Measurements from ENCODE around the gene NPHP1.
"Not testable (repeated sequence)": the region's sequence is repeated elsewhere in the genome, so short reads cannot be mapped to it uniquely, and the experiment has no call there.

The NPHP1 gene

GRCh38 chr2:110099471-110100225, 105.2 kb downstream of the NPHP1 start:
- H2BK15ac ChIP-seq (replicated peaks; ENCODE audit: low read depth), result no peak overlapping the region
- no peaks in the 10 kb centered on the region for H3K36me3 ChIP-seq (ENCODE audit: control insufficient read depth, insufficient read depth, low read length)
- H3K79me2 ChIP-seq (ENCODE audit: control insufficient read depth, insufficient read depth, low read length), result no peaks in the 10 kb centered on the region
- no peak overlapping the region for H3K56ac ChIP-seq (ENCODE audit: low read length)
- H4K5ac ChIP-seq (ENCODE audit: low read length), result no peak overlapping the region
- no peak overlapping the region for H2BK120ac ChIP-seq (ENCODE audit: low read depth, low read length)
- H3K23ac ChIP-seq (ENCODE audit: low read length), result no peak overlapping the region
- H3K4me1 ChIP-seq (ENCODE audit: control insufficient read depth, low read depth, low read length), result no peaks in the 10 kb centered on the region
- no peak for DNase-seq
- no peak overlapping the region for H2BK5ac ChIP-seq (ENCODE audit: low read length)
- no peak overlapping the region for H3K18ac ChIP-seq (ENCODE audit: low read length)
- H3K9ac ChIP-seq (ENCODE audit: low read length), result no peak overlapping the region
- H3K79me1 ChIP-seq (ENCODE audit: low read length), result no peaks in the 10 kb centered on the region
- no peak overlapping the region for H3K4ac ChIP-seq (ENCODE audit: low read depth, low read length)
- no peak overlapping the region for H3K4me2 ChIP-seq (ENCODE audit: low read length)
- no CpG with 5 or more reads among the region's 10 CpGs for WGBS (ENCODE audit: extremely low coverage, insufficient coverage, low lambda C conversion rate)
- H3K27ac ChIP-seq (ENCODE audit: low read depth, low read length), result no peak overlapping the region
- H3K27me3 ChIP-seq (ENCODE audit: insufficient read depth, low read length, poor library complexity), result no peaks in the 10 kb centered on the region
- no peak overlapping the region for H3K4me3 ChIP-seq (ENCODE audit: low read length)
- H2AK5ac ChIP-seq (ENCODE audit: low read length), result no peak overlapping the region
- H4K8ac ChIP-seq (ENCODE audit: low read depth, low read length), result no peak overlapping the region

GRCh38 chr2:110099038-110099425, 105.8 kb downstream of the NPHP1 start:
- H3K27ac ChIP-seq (ENCODE audit: low read depth, low read length), result no peak overlapping the region
- H3K18ac ChIP-seq (ENCODE audit: low read length), result no peak overlapping the region
- no peak overlapping the region for H2BK120ac ChIP-seq (ENCODE audit: low read depth, low read length)
- H2AK5ac ChIP-seq (ENCODE audit: low read length), result no peak overlapping the region
- no peak overlapping the region for H4K5ac ChIP-seq (ENCODE audit: low read length)
- H3K23ac ChIP-seq (ENCODE audit: low read length), result no peak overlapping the region
- no peak overlapping the region for H4K8ac ChIP-seq (ENCODE audit: low read depth, low read length)
- no peak overlapping the region for H2BK15ac ChIP-seq (replicated peaks; ENCODE audit: low read depth)
- no peaks in the 10 kb centered on the region for H3K79me1 ChIP-seq (ENCODE audit: low read length)
- no peaks in the 10 kb centered on the region for H3K36me3 ChIP-seq (ENCODE audit: control insufficient read depth, insufficient read depth, low read length)
- H2BK5ac ChIP-seq (ENCODE audit: low read length), result no peak overlapping the region
- H3K4ac ChIP-seq (ENCODE audit: low read depth, low read length), result no peak overlapping the region
- WGBS (ENCODE audit: extremely low coverage, insufficient coverage, low lambda C conversion rate), result no CpG with 5 or more reads among the region's 6 CpGs
- DNase-seq, result no peak
- no peak overlapping the region for H3K9ac ChIP-seq (ENCODE audit: low read length)
- H3K79me2 ChIP-seq (ENCODE audit: control insufficient read depth, insufficient read depth, low read length), result no peaks in the 10 kb centered on the region
- H3K4me3 ChIP-seq (ENCODE audit: low read length), result no peak overlapping the region
- no peak overlapping the region for H3K4me2 ChIP-seq (ENCODE audit: low read length)
- no peak overlapping the region for H3K56ac ChIP-seq (ENCODE audit: low read length)
- no peaks in the 10 kb centered on the region for H3K27me3 ChIP-seq (ENCODE audit: insufficient read depth, low read length, poor library complexity)
- no peaks in the 10 kb centered on the region for H3K4me1 ChIP-seq (ENCODE audit: control insufficient read depth, low read depth, low read length)

- H3K27me3 ChIP-seq (ENCODE audit: insufficient read depth, low read length, poor library complexity), result no peaks in the 10 kb centered on the region
- H3K4me3 ChIP-seq (ENCODE audit: low read length), result no peak overlapping the region
- no peak overlapping the region for H3K18ac ChIP-seq (ENCODE audit: low read length)
- H3K27ac ChIP-seq (ENCODE audit: low read depth, low read length), result no peak overlapping the region
- H3K4me1 ChIP-seq (ENCODE audit: control insufficient read depth, low read depth, low read length), result no peaks in the 10 kb centered on the region
- H2BK120ac ChIP-seq (ENCODE audit: low read depth, low read length), result no peak overlapping the region
- no peak overlapping the region for H3K23ac ChIP-seq (ENCODE audit: low read length)
- H2BK5ac ChIP-seq (ENCODE audit: low read length), result no peak overlapping the region
- H3K4me2 ChIP-seq (ENCODE audit: low read length), result no peak overlapping the region
- H3K36me3 ChIP-seq (ENCODE audit: control insufficient read depth, insufficient read depth, low read length), result no peaks in the 10 kb centered on the region
- no peaks in the 10 kb centered on the region for H3K79me1 ChIP-seq (ENCODE audit: low read length)
- no peak overlapping the region for H2AK5ac ChIP-seq (ENCODE audit: low read length)
- H2BK15ac ChIP-seq (replicated peaks; ENCODE audit: low read depth), result no peak overlapping the region
- H4K8ac ChIP-seq (ENCODE audit: low read depth, low read length), result no peak overlapping the region
- no peak overlapping the region for H3K4ac ChIP-seq (ENCODE audit: low read depth, low read length)
- no peaks in the 10 kb centered on the region for H3K79me2 ChIP-seq (ENCODE audit: control insufficient read depth, insufficient read depth, low read length)
- WGBS (ENCODE audit: extremely low coverage, insufficient coverage, low lambda C conversion rate), result no CpG with 5 or more reads among the region's 14 CpGs
- H3K9ac ChIP-seq (ENCODE audit: low read length), result no peak overlapping the region
- DNase-seq, result no peak
- no peak overlapping the region for H3K56ac ChIP-seq (ENCODE audit: low read length)
- no peak overlapping the region for H4K5ac ChIP-seq (ENCODE audit: low read length)
Measured at GRCh38 chr2:110097506-110098220, 107.2 kb downstream of the NPHP1 start.

- no peaks in the 10 kb centered on the region for H3K4me1 ChIP-seq (ENCODE audit: control insufficient read depth, low read depth, low read length)
- no peaks in the 10 kb centered on the region for H3K27me3 ChIP-seq (ENCODE audit: insufficient read depth, low read length, poor library complexity)
- no peak overlapping the region for H3K9ac ChIP-seq (ENCODE audit: low read length)
- no peak overlapping the region for H3K18ac ChIP-seq (ENCODE audit: low read length)
- H3K79me1 ChIP-seq (ENCODE audit: low read length), result no peaks in the 10 kb centered on the region
- no peaks in the 10 kb centered on the region for H3K36me3 ChIP-seq (ENCODE audit: control insufficient read depth, insufficient read depth, low read length)
- no peak overlapping the region for H3K23ac ChIP-seq (ENCODE audit: low read length)
- H2BK15ac ChIP-seq (replicated peaks; ENCODE audit: low read depth), result no peak overlapping the region
- no peak overlapping the region for H2BK120ac ChIP-seq (ENCODE audit: low read depth, low read length)
- H4K5ac ChIP-seq (ENCODE audit: low read length), result no peak overlapping the region
- H2AK5ac ChIP-seq (ENCODE audit: low read length), result no peak overlapping the region
- H2BK5ac ChIP-seq (ENCODE audit: low read length), result no peak overlapping the region
- H3K4ac ChIP-seq (ENCODE audit: low read depth, low read length), result no peak overlapping the region
- WGBS (ENCODE audit: extremely low coverage, insufficient coverage, low lambda C conversion rate), result no CpG with 5 or more reads among the region's 8 CpGs
- H4K8ac ChIP-seq (ENCODE audit: low read depth, low read length), result no peak overlapping the region
- no peak overlapping the region for H3K4me2 ChIP-seq (ENCODE audit: low read length)
- no peak overlapping the region for H3K4me3 ChIP-seq (ENCODE audit: low read length)
- no peak overlapping the region for H3K56ac ChIP-seq (ENCODE audit: low read length)
- H3K27ac ChIP-seq (ENCODE audit: low read depth, low read length), result no peak overlapping the region
- no peak for DNase-seq
- no peaks in the 10 kb centered on the region for H3K79me2 ChIP-seq (ENCODE audit: control insufficient read depth, insufficient read depth, low read length)
Measured at GRCh38 chr2:110095994-110096633, 108.7 kb downstream of the NPHP1 start.

GRCh38 chr2:110094884-110095534, 109.8 kb downstream of the NPHP1 start:
- not testable (repeated sequence) for H2BK120ac ChIP-seq (ENCODE audit: low read depth, low read length); H2AK5ac ChIP-seq (ENCODE audit: low read length); H3K79me2 ChIP-seq (ENCODE audit: control insufficient read depth, insufficient read depth, low read length); H3K4me1 ChIP-seq (ENCODE audit: control insufficient read depth, low read depth, low read length); DNase-seq; H3K9ac ChIP-seq (ENCODE audit: low read length); H4K5ac ChIP-seq (ENCODE audit: low read length); H3K18ac ChIP-seq (ENCODE audit: low read length); H3K4ac ChIP-seq (ENCODE audit: low read depth, low read length); H3K4me2 ChIP-seq (ENCODE audit: low read length); H3K27ac ChIP-seq (ENCODE audit: low read depth, low read length); H3K79me1 ChIP-seq (ENCODE audit: low read length); H2BK15ac ChIP-seq (replicated peaks; ENCODE audit: low read depth); H3K27me3 ChIP-seq (ENCODE audit: insufficient read depth, low read length, poor library complexity); H3K56ac ChIP-seq (ENCODE audit: low read length); H3K4me3 ChIP-seq (ENCODE audit: low read length); H4K8ac ChIP-seq (ENCODE audit: low read depth, low read length); H3K36me3 ChIP-seq (ENCODE audit: control insufficient read depth, insufficient read depth, low read length); H3K23ac ChIP-seq (ENCODE audit: low read length); H2BK5ac ChIP-seq (ENCODE audit: low read length)
- WGBS (ENCODE audit: extremely low coverage, insufficient coverage, low lambda C conversion rate), result no CpG with 5 or more reads among the region's 6 CpGs
